Mucosa of rectum (tissue), 2 donors: Measurements from ENCODE around the gene IGF2R.
"Not testable (repeated sequence)": the region's sequence is repeated elsewhere in the genome, so short reads cannot be mapped to it uniquely, and the experiment has no call there.

Experiments
- H3K27ac ChIP-seq, 2 donors: one replicate each; pipeline ENCODE4 v1.7.0; 2013; ENCODE audit warnings: inconsistent platforms in 2 of 2, low read depth in 2 of 2, low read length in 2 of 2
- H3K27me3 ChIP-seq, 2 donors: one replicate each; pipeline ENCODE4 v1.7.0; 2013; ENCODE audit warnings: low read length in 2 of 2; ENCODE audit not compliant: control insufficient read depth in 2 of 2, insufficient read depth in 2 of 2
- H3K36me3 ChIP-seq, 2 donors: one replicate each; pipeline ENCODE4 v1.7.0; 2013; ENCODE audit warnings: low read length in 2 of 2; ENCODE audit not compliant: control insufficient read depth in 2 of 2, insufficient read depth in 2 of 2
- H3K4me1 ChIP-seq, 2 donors: one replicate each; pipeline ENCODE4 v1.7.0; 2013; ENCODE audit warnings: low read length in 2 of 2, mild to moderate bottlenecking in 1 of 2; ENCODE audit not compliant: control insufficient read depth in 2 of 2, insufficient read depth in 2 of 2
- H3K4me3 ChIP-seq, 2 donors: one replicate each; pipeline ENCODE4 v1.7.0; 2013; ENCODE audit warnings: low read length in 2 of 2
- H3K9ac ChIP-seq, 2 donors: one replicate each; pipeline ENCODE4 v1.7.0; 2013; ENCODE audit warnings: low read length in 2 of 2, low read depth in 1 of 2, mild to moderate bottlenecking in 1 of 2
- H3K9me3 ChIP-seq, 2 donors: one replicate each; pipeline ENCODE4 v1.7.0; 2013; ENCODE audit warnings: low read length in 2 of 2; ENCODE audit not compliant: control insufficient read depth in 2 of 2
- donor health status: healthy.
- donor health status: Normal muscosa, but diverticular disease.

Gene IGF2R

GRCh38 chr6:160124605-160125004 lies 155.7 kb downstream of the IGF2R start:
- Histone ChIP-seq H3K27me3 (no peaks in the 10 kb centered on the region), H3K36me3 (no peaks in the 10 kb centered on the region), H3K4me1 (no peaks in the 10 kb centered on the region), H3K4me3 (no peak overlapping the region), H3K27ac (no peak overlapping the region), H3K9me3 (no peaks in the 10 kb centered on the region), H3K9ac (no peak overlapping the region)

GRCh38 chr6:160125105-160125504 lies 156.2 kb downstream of the IGF2R start:
- H3K4me1 ChIP-seq, H3K9ac ChIP-seq, H3K9me3 ChIP-seq, H3K4me3 ChIP-seq, H3K36me3 ChIP-seq, H3K27ac ChIP-seq, H3K27me3 ChIP-seq: not testable (repeated sequence)

GRCh38 chr6:160127270-160128124 lies 158.6 kb downstream of the IGF2R start:
- Histone ChIP-seq H3K9ac (no peak overlapping the region), H3K27ac (no peak overlapping the region), H3K9me3 (no peaks in the 10 kb centered on the region), H3K27me3 (no peaks in the 10 kb centered on the region), H3K4me1 (no peaks in the 10 kb centered on the region), H3K4me3 (no peak overlapping the region), H3K36me3 (no peaks in the 10 kb centered on the region)

GRCh38 chr6:160128125-160128683 lies 159.3 kb downstream of the IGF2R start:
- no peaks in the 10 kb centered on the region for H3K4me1 ChIP-seq
- H3K9ac ChIP-seq = no peak overlapping the region
- H3K9me3 ChIP-seq = no peaks in the 10 kb centered on the region
- H3K36me3 ChIP-seq = no peaks in the 10 kb centered on the region
- no peaks in the 10 kb centered on the region for H3K27me3 ChIP-seq
- H3K4me3 ChIP-seq = no peak overlapping the region
- no peak overlapping the region for H3K27ac ChIP-seq

GRCh38 chr6:160128879-160129516 lies 160.1 kb downstream of the IGF2R start:
- Histone ChIP-seq H3K27me3 (no peaks in the 10 kb centered on the region), H3K9me3 (no peaks in the 10 kb centered on the region), H3K9ac (no peak overlapping the region), H3K27ac (no peak overlapping the region), H3K4me1 (no peaks in the 10 kb centered on the region), H3K36me3 (no peaks in the 10 kb centered on the region), H3K4me3 (no peak overlapping the region)

GRCh38 chr6:160129881-160130615 lies 161.2 kb downstream of the IGF2R start:
- no peaks in the 10 kb centered on the region for H3K4me1 ChIP-seq
- no peak overlapping the region for H3K4me3 ChIP-seq
- no peaks in the 10 kb centered on the region for H3K27me3 ChIP-seq
- no peaks in the 10 kb centered on the region for H3K9me3 ChIP-seq
- no peak overlapping the region for H3K9ac ChIP-seq
- no peaks in the 10 kb centered on the region for H3K36me3 ChIP-seq
- H3K27ac ChIP-seq = no peak overlapping the region

GRCh38 chr6:160130729-160131484 lies 162.0 kb downstream of the IGF2R start:
- H3K27ac ChIP-seq = no peak overlapping the region
- H3K9ac ChIP-seq = no peak overlapping the region
- H3K4me3 ChIP-seq = no peak overlapping the region
- no peaks in the 10 kb centered on the region for H3K4me1 ChIP-seq
- no peaks in the 10 kb centered on the region for H3K9me3 ChIP-seq
- H3K27me3 ChIP-seq = no peaks in the 10 kb centered on the region
- H3K36me3 ChIP-seq = no peaks in the 10 kb centered on the region

GRCh38 chr6:160131636-160132296 lies 162.9 kb downstream of the IGF2R start:
- Histone ChIP-seq H3K36me3 (no peaks in the 10 kb centered on the region), H3K9ac (no peak overlapping the region), H3K27me3 (no peaks in the 10 kb centered on the region), H3K9me3 (no peaks in the 10 kb centered on the region), H3K27ac (no peak overlapping the region), H3K4me1 (no peaks in the 10 kb centered on the region), H3K4me3 (no peak overlapping the region)

- Histone ChIP-seq H3K4me3 (no peak overlapping the region), H3K36me3 (no peaks in the 10 kb centered on the region), H3K27me3 (no peaks in the 10 kb centered on the region), H3K27ac (no peak overlapping the region), H3K9ac (no peak overlapping the region), H3K9me3 (no peaks in the 10 kb centered on the region), H3K4me1 (no peaks in the 10 kb centered on the region)
Observed at GRCh38 chr6:160132297-160132637, 163.4 kb downstream of the IGF2R start.
